CD4-positive, alpha-beta T cell treated with Interleukin-10 for 1 hour (primary cell): Measurements from ENCODE around the gene SMAD4.
"Not testable (repeated sequence)": the region's sequence is repeated elsewhere in the genome, so short reads cannot be mapped to it uniquely, and the experiment has no call there.

Source experiments
- DNase-seq: peaks from one replicate; pipeline ENCODE4 v3.0.0-alpha.2; 2020

The SMAD4 gene

GRCh38 chr18:51072586-51073313 lies 42.7 kb downstream of the SMAD4 start:
- no peak for DNase-seq

- DNase-seq: no peak
These were observed 44.6 kb downstream of the SMAD4 start for GRCh38 chr18:51074605-51075004.

GRCh38 chr18:51076503-51076902 lies 46.5 kb downstream of the SMAD4 start:
- no peak for DNase-seq

- DNase-seq: no peak
These were observed 47.2 kb downstream of the SMAD4 start for GRCh38 chr18:51077217-51077616.

- DNase-seq: no peak
These were observed 48.0 kb downstream of the SMAD4 start for GRCh38 chr18:51078026-51078425.

GRCh38 chr18:51082571-51083267 lies 52.7 kb downstream of the SMAD4 start:
- DNase-seq: no peak

- no peak for DNase-seq
These were observed 53.4 kb downstream of the SMAD4 start for GRCh38 chr18:51083398-51083797.

GRCh38 chr18:51088410-51088809 lies 58.4 kb downstream of the SMAD4 start:
- DNase-seq: no peak

GRCh38 chr18:51089691-51090090 lies 59.7 kb downstream of the SMAD4 start:
- no peak for DNase-seq

GRCh38 chr18:51091270-51091669 lies 61.3 kb downstream of the SMAD4 start:
- DNase-seq: no peak

GRCh38 chr18:51092117-51092516 lies 62.1 kb downstream of the SMAD4 start:
- no peak for DNase-seq

- DNase-seq: not testable (repeated sequence)
These were observed 63.0 kb downstream of the SMAD4 start for GRCh38 chr18:51092967-51093366.

- DNase-seq: no peak
These were observed 67.2 kb downstream of the SMAD4 start for GRCh38 chr18:51097021-51097822.

- DNase-seq: no peak
These were observed 68.1 kb downstream of the SMAD4 start for GRCh38 chr18:51098082-51098481.

- no peak for DNase-seq
These were observed 68.5 kb downstream of the SMAD4 start for GRCh38 chr18:51098513-51098912.

- DNase-seq: no peak
These were observed 70.5 kb downstream of the SMAD4 start for GRCh38 chr18:51100385-51101120.

GRCh38 chr18:51107082-51107481 lies 77.1 kb downstream of the SMAD4 start:
- DNase-seq: no peak

GRCh38 chr18:51107598-51108305 lies 77.7 kb downstream of the SMAD4 start:
- DNase-seq: no peak

- no peak for DNase-seq
These were observed 78.3 kb downstream of the SMAD4 start for GRCh38 chr18:51108330-51108729.

GRCh38 chr18:51110073-51110797 lies 80.2 kb downstream of the SMAD4 start:
- DNase-seq: peak; percentile 59

- DNase-seq: not testable (repeated sequence)
These were observed 81.8 kb downstream of the SMAD4 start for GRCh38 chr18:51111633-51112355.
